H1 (cell line): ENCODE data around the gene NR3C1. TPM values are rescaled to one million over a fixed set of nuclear protein-coding genes. Genes with fewer than 3 reads are reported as not detected.

Experiments used
- CTCF ChIA-PET: fragments of 300-600 bp; sonication (Branson Sonifier 250); formaldehyde crosslinking; loops from one replicate; lab custom pipeline; 2021; ENCODE audit not compliant: partially characterized antibody; lab: Charles Lee
- POLR2A ChIA-PET: fragments of 300-600 bp; sonication (Branson Sonifier 250); formaldehyde crosslinking; loops from one replicate; lab custom pipeline; 2021; ENCODE audit warnings: inconsistent platforms; ENCODE audit not compliant: partially characterized antibody; lab: Charles Lee
- DNase-seq, 2 experiments: peaks; one replicate each; pipeline versions ENCODE4 v3.0.0 to v3.0.0-alpha.2; 2010 to 2022; ENCODE audit warnings: low spot score in 2 of 2, low read depth in 1 of 2, mixed read lengths in 1 of 2
- FAIRE-seq: peaks from 2 replicates; lab custom pipeline; 2011; peaks lifted over from hg19 to GRCh38; lab: Jason Lieb, UNC
- H2AFZ ChIP-seq: 2 replicates; pipeline ENCODE4 v1.8.1; 2012; ENCODE audit warnings: low read length, inconsistent platforms
- H2AK5ac ChIP-seq: 2 replicates; pipeline ENCODE4 v1.6.1; 2013; ENCODE audit warnings: low read depth, low read length
- H2BK120ac ChIP-seq: replicated peaks from 2 replicates; pipeline ENCODE3; 2013; ENCODE audit warnings: low read depth, low read length, inconsistent platforms
- H2BK12ac ChIP-seq: 2 replicates; pipeline ENCODE4 v1.6.1; 2013; ENCODE audit warnings: low read depth, low read length
- H2BK15ac ChIP-seq: 2 replicates; pipeline ENCODE4 v1.6.1; 2013; ENCODE audit warnings: low read length
- H2BK20ac ChIP-seq: 2 replicates; pipeline ENCODE4 v1.6.1; 2013; ENCODE audit warnings: low read length
- H2BK5ac ChIP-seq: 2 replicates; pipeline ENCODE4 v1.6.1; 2013; ENCODE audit warnings: low read depth, low read length
- H3K14ac ChIP-seq: 2 replicates; pipeline ENCODE4 v1.6.1; 2013; ENCODE audit warnings: inconsistent platforms; ENCODE audit not compliant: insufficient read length
- H3K18ac ChIP-seq: 2 replicates; pipeline ENCODE4 v1.6.1; 2013; ENCODE audit warnings: low read length; ENCODE audit errors: extremely low read depth
- H3K23ac ChIP-seq: 2 replicates; pipeline ENCODE4 v1.6.1; 2013; ENCODE audit warnings: inconsistent platforms; ENCODE audit not compliant: insufficient read length
- H3K23me2 ChIP-seq: 2 replicates; pipeline ENCODE4 v1.6.1; 2013; ENCODE audit warnings: low read depth, low read length
- H3K27ac ChIP-seq: 2 replicates; pipeline ENCODE4 v1.6.1; 2011; ENCODE audit warnings: low read depth, low read length, inconsistent platforms
- H3K27me3 ChIP-seq, 4 experiments: replicated peaks in 1 of 4; 1 replicate in 1 of 4; 2 replicates in 3 of 4; pipeline versions ENCODE4 v1.6.1 to v1.8.1; 2011 to 2013; ENCODE audit warnings: low read length in 3 of 4, mild to moderate bottlenecking in 3 of 4, inconsistent platforms in 2 of 4, mixed read lengths in 2 of 4, moderate library complexity in 1 of 4; ENCODE audit not compliant: control insufficient read depth in 3 of 4, insufficient read depth in 3 of 4; ENCODE audit errors: extremely low read depth in 1 of 4
- H3K36me3 ChIP-seq, 4 experiments: 2 replicates each; pipeline versions ENCODE4 v1.6.1 to v1.8.1; 2011 to 2013; ENCODE audit warnings: mild to moderate bottlenecking in 4 of 4, low read length in 3 of 4, moderate library complexity in 2 of 4, control low read depth in 1 of 4, inconsistent platforms in 1 of 4; ENCODE audit not compliant: insufficient read depth in 4 of 4, control insufficient read depth in 2 of 4
- H3K4ac ChIP-seq: replicated peaks from 2 replicates; pipeline ENCODE3; 2013; ENCODE audit warnings: low read length, low read depth, mixed read lengths, inconsistent platforms; ENCODE audit not compliant: insufficient read length
- H3K4me1 ChIP-seq, 4 experiments: replicated peaks in 1 of 4; 1 replicate in 1 of 4; 2 replicates in 3 of 4; pipeline versions ENCODE4 v1.6.1 to v1.8.1; 2011 to 2013; ENCODE audit warnings: low read length in 3 of 4, inconsistent platforms in 2 of 4, mixed read lengths in 1 of 4; ENCODE audit not compliant: insufficient read depth in 4 of 4, control insufficient read depth in 3 of 4
- H3K4me2 ChIP-seq, 2 experiments: 2 replicates each; pipeline versions ENCODE4 v1.6.1 to v1.8.1; 2011 to 2013; ENCODE audit warnings: low read depth in 2 of 2, low read length in 2 of 2, control low read depth in 1 of 2, inconsistent platforms in 1 of 2, mild to moderate bottlenecking in 1 of 2; ENCODE audit not compliant: insufficient read depth in 1 of 2
- H3K4me3 ChIP-seq, 4 experiments: fragments of 200-600, 300-600 bp in 1 of 4; sonication (generic), shearing (Covaris generic), sonication (Bioruptor Twin) in 1 of 4; 2 replicates each; pipeline versions ENCODE4 v1.5.1 to v1.8.1; 2011 to 2016; ENCODE audit warnings: low read length in 4 of 4, low read depth in 3 of 4, control low read depth in 2 of 4, inconsistent platforms in 2 of 4, mild to moderate bottlenecking in 2 of 4, mixed read lengths in 1 of 4, moderate library complexity in 1 of 4; ENCODE audit not compliant: insufficient read depth in 2 of 4; ENCODE audit errors: extremely low read depth in 1 of 4
- H3K56ac ChIP-seq: replicated peaks from 2 replicates; pipeline ENCODE3; 2013; ENCODE audit warnings: low read depth, mild to moderate bottlenecking, mixed read lengths, low read length, inconsistent platforms; ENCODE audit not compliant: insufficient read length
- H3K79me1 ChIP-seq: 2 replicates; pipeline ENCODE4 v1.6.1; 2013; ENCODE audit warnings: low read depth, low read length, control low read depth
- H3K79me2 ChIP-seq, 2 experiments: 2 replicates each; pipeline versions ENCODE4 v1.6.1 to v1.8.1; 2012 to 2013; ENCODE audit warnings: low read length in 2 of 2, mild to moderate bottlenecking in 2 of 2, inconsistent platforms in 1 of 2; ENCODE audit not compliant: insufficient read depth in 2 of 2, control insufficient read depth in 1 of 2
- H3K9ac ChIP-seq, 4 experiments: replicated peaks in 1 of 4; 1 replicate in 1 of 4; 2 replicates in 3 of 4; pipeline versions ENCODE4 v1.6.1 to v1.8.1; 2011 to 2013; ENCODE audit warnings: low read depth in 3 of 4, low read length in 3 of 4, control low read depth in 2 of 4, mild to moderate bottlenecking in 2 of 4, moderate library complexity in 2 of 4, inconsistent platforms in 1 of 4; ENCODE audit errors: extremely low read depth in 1 of 4
- H3K9me3 ChIP-seq, 2 experiments: 2 replicates each; pipeline versions ENCODE4 v1.6.1 to v1.8.1; 2012 to 2013; ENCODE audit warnings: mild to moderate bottlenecking in 2 of 2, moderate library complexity in 2 of 2, control low read depth in 1 of 2, inconsistent platforms in 1 of 2, low read depth in 1 of 2, low read length in 1 of 2, mixed read lengths in 1 of 2; ENCODE audit not compliant: insufficient read depth in 2 of 2
- H4K20me1 ChIP-seq, 2 experiments: replicated peaks in 1 of 2; 2 replicates each; pipeline versions ENCODE3 to v1.8.1; 2011 to 2013; ENCODE audit warnings: inconsistent platforms in 2 of 2, low read length in 2 of 2, mild to moderate bottlenecking in 1 of 2; ENCODE audit not compliant: insufficient read depth in 2 of 2, control insufficient read depth in 1 of 2
- H4K5ac ChIP-seq: 2 replicates; pipeline ENCODE4 v1.6.1; 2013; ENCODE audit warnings: low read length, low read depth, mixed read lengths, inconsistent platforms; ENCODE audit not compliant: insufficient read length
- H4K8ac ChIP-seq: 2 replicates; pipeline ENCODE4 v1.8.0; 2013; ENCODE audit warnings: mild to moderate bottlenecking, moderate library complexity, low read length, inconsistent platforms; ENCODE audit not compliant: insufficient read depth; ENCODE audit errors: extremely low read depth
- H4K91ac ChIP-seq: replicated peaks from 2 replicates; pipeline ENCODE3; 2013; ENCODE audit warnings: low read length, mixed read lengths, inconsistent platforms; ENCODE audit not compliant: insufficient read length
- CBX8 ChIP-seq: fragments of 300-800, 300-1000 bp; sonication (generic); IDR thresholded peaks from 2 replicates; pipeline ENCODE4 v1.7.1; 2016; ENCODE audit warnings: low read depth, low read length, borderline replicate concordance
- RAD21 ChIP-seq, 2 experiments: IDR thresholded peaks in 1 of 2; conservative IDR thresholded peaks in 1 of 2; 2 replicates each; pipeline ENCODE4 v1.6.1; 2011; ENCODE audit warnings: low read depth in 2 of 2, low read length in 2 of 2, improper control_type of control experiment in 1 of 2, inconsistent platforms in 1 of 2, mild to moderate bottlenecking in 1 of 2, moderate library complexity in 1 of 2
- RNF2 ChIP-seq: fragments of 200-900, 300-1000 bp; sonication (generic); IDR thresholded peaks from 2 replicates; pipeline ENCODE4 v1.7.1; 2016; ENCODE audit warnings: borderline replicate concordance, low read depth, mild to moderate bottlenecking, antibody characterized with exemption, low read length; ENCODE audit not compliant: poor library complexity, severe bottlenecking; ENCODE audit errors: missing control alignments
- SP4 ChIP-seq: IDR thresholded peaks from 2 replicates; pipeline ENCODE4 v1.6.1; 2012; ENCODE audit warnings: low read length, inconsistent platforms
- TCF12 ChIP-seq: IDR thresholded peaks from 2 replicates; pipeline ENCODE4 v1.6.1; 2011; ENCODE audit warnings: low read depth, mild to moderate bottlenecking, low read length
- ZNF274 ChIP-seq: IDR thresholded peaks from 2 replicates; pipeline ENCODE4 v1.7.0; 2012; ENCODE audit warnings: low read length, borderline replicate concordance; ENCODE audit errors: extremely low read depth
- WGBS, 2 experiments: shearing (Covaris generic) in 1 of 2; methylation state at CpG; one replicate each; pipeline versions ENCODE4 v1.1.6 to v1.1.7; 2013 to 2015; ENCODE audit warnings: low lambda C conversion rate in 2 of 2, mixed read lengths in 2 of 2, inconsistent platforms in 1 of 2, low coverage in 1 of 2, missing lambda C conversion rate in 1 of 2; ENCODE audit not compliant: insufficient replicate concordance in 2 of 2, insufficient coverage in 1 of 2, insufficient read length in 1 of 2; ENCODE audit errors: extremely low coverage in 1 of 2, missing lambda C conversion rate in 1 of 2; 5-methylcytosine and 5-hydroxymethylcytosine counted together
- polyA plus RNA-seq, 7 experiments: library from polyadenylated mRNA; depleted of rRNA in 3 of 7; stranded (reverse) in 5 of 7; unstranded in 2 of 7; fragments of >200 nt in 5 of 7; fragments of 200-250 nt in 2 of 7; gene quantifications; 1 replicate in 5 of 7; 2 replicates in 1 of 7; 4 replicates in 1 of 7; pipeline versions ENCODE4 v1.2.1 to v1.2.3, GENCODE V29; 2011 to 2013; ENCODE audit warnings: missing spikeins in 2 of 7, mixed read lengths in 2 of 7
- total RNA-seq: library from RNA; stranded (reverse); fragmentation: NEBNext Ultra II Directional; extraction: Animal tissue kit (Norgen Biotek cat#: 25700); gene quantifications from 2 replicates; pipeline ENCODE4 v1.2.1, GENCODE V29; 2021
- TF ChIP-seq, protein P1 (sequence below): IDR thresholded peaks from 2 replicates; pipeline ENCODE4 v1.6.1; 2011; ENCODE audit warnings: low read depth, mild to moderate bottlenecking, low read length; ENCODE audit not compliant: insufficient read depth
- TF ChIP-seq, protein P2 (sequence below): IDR thresholded peaks from 2 replicates; pipeline ENCODE4 v1.6.1; 2011; ENCODE audit warnings: low read length, improper control_type of control experiment
- TF ChIP-seq, protein P3 (sequence below): IDR thresholded peaks from 2 replicates; pipeline ENCODE4 v1.6.1; 2012; ENCODE audit warnings: inconsistent platforms

Gene NR3C1
- total and polyA plus RNA-seq, 2 of the 8 experiments (the other 6 are each of a cell fraction or from before 2014, with no cell fraction given), result 1.7 to 5.4 TPM

DNA sequence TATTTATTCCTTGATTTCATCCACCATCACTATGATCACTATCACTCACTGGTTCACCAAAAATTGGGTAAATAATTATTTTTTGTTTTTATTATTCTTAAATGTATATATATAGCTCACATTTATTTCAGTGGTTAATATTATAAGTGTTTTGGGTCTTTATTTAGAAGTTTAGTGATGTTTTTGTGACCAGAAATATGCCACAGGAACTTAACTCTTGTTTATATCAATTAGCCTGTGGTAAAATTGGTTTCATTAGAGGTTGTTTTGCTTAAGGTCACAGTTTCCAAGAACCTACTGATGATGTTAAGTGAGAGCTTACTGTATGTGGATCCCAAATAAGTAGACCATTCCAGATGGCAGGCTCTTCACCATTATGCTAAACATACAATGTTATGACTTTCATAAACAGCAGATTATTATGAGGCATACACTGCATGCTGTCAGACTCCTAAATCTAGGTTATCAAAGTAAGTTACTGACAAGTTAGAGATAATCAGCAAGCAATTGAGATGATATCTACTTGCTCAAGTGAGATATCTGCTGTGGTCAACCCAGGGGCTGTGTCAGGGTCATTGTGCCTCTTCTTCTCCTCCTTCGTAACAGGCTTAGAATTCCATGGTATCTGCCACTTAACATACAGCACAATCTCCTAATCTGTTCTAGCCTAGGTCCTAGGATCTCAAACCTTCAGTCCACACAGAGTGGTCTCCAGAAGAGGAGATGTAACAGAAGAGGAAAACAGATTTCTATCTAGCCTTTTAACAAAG, 57.6 kb downstream of the NR3C1 start:
- H3K27me3 ChIP-seq, result no peaks in the 10 kb centered on the region
- no peak overlapping the region for H2BK120ac ChIP-seq
- no peaks in the 10 kb centered on the region for H3K79me2 ChIP-seq
- no peak for DNase-seq
- H3K18ac ChIP-seq, result no peak overlapping the region
- no peaks in the 10 kb centered on the region for H3K79me1 ChIP-seq
- H3K4me2 ChIP-seq, result no peak overlapping the region
- no peak overlapping the region for H4K5ac ChIP-seq
- H3K56ac ChIP-seq, result no peak overlapping the region
- no peaks in the 10 kb centered on the region for H3K4me1 ChIP-seq
- no peak overlapping the region for H3K14ac ChIP-seq
- WGBS, 2 experiments, result 94% methylated on average over 1 of the region's 1 CpG; no CpG with 5 or more reads in 1 of the 2 experiments
- no peaks in the 10 kb centered on the region for H3K23me2 ChIP-seq
- H3K27ac ChIP-seq, result no peak overlapping the region
- H3K9ac ChIP-seq, result no peak overlapping the region
- CTCF ChIA-PET, result interaction anchor here (0.9 kb wide), 1 partner anchor 296 kb away, joined by 3 read pairs; no protein-coding TSS in a partner anchor
- no peak overlapping the region for H3K4ac ChIP-seq
- no peaks in the 10 kb centered on the region for H4K20me1 ChIP-seq
- no peak overlapping the region for H3K4me3 ChIP-seq
- FAIRE-seq, result no peak
- H4K91ac ChIP-seq, result no peak overlapping the region
- H2BK15ac ChIP-seq, result no peak overlapping the region
- H3K23ac ChIP-seq, result no peak overlapping the region
- H2BK20ac ChIP-seq, result no peak overlapping the region
- no peak overlapping the region for H2BK12ac ChIP-seq
- H4K8ac ChIP-seq, result no peak overlapping the region
- H3K36me3 ChIP-seq, result no peaks in the 10 kb centered on the region; a peak in 1 of 8 replicates
- H2AK5ac ChIP-seq, result no peak overlapping the region
- no peak overlapping the region for H2AFZ ChIP-seq
- H2BK5ac ChIP-seq, result no peak overlapping the region
- POLR2A ChIA-PET, result interaction anchor here (1.4 kb wide), 1 partner anchor 8 kb away, joined by 3 read pairs; no protein-coding TSS in a partner anchor
- H3K9me3 ChIP-seq, result no peaks in the 10 kb centered on the region
- TF ChIP-seq CBX8 (no peak), RAD21 (IDR thresholded peaks at IDR 0.05 in 1 of 2, conservative IDR thresholded peaks at IDR 0.05 in 1 of 2; ENCODE audit: low read depth in 2 of 2, low read length in 2 of 2) (no peak), RNF2 (no peak), SP4 (no peak), ZNF274 (no peak), TCF12 (no peak)
- TF ChIP-seq, protein P1, sequence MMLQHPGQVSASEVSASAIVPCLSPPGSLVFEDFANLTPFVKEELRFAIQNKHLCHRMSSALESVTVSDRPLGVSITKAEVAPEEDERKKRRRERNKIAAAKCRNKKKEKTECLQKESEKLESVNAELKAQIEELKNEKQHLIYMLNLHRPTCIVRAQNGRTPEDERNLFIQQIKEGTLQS, result no peak
- TF ChIP-seq, protein P2, sequence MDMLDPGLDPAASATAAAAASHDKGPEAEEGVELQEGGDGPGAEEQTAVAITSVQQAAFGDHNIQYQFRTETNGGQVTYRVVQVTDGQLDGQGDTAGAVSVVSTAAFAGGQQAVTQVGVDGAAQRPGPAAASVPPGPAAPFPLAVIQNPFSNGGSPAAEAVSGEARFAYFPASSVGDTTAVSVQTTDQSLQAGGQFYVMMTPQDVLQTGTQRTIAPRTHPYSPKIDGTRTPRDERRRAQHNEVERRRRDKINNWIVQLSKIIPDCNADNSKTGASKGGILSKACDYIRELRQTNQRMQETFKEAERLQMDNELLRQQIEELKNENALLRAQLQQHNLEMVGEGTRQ, result no peak
- TF ChIP-seq, protein P3, sequence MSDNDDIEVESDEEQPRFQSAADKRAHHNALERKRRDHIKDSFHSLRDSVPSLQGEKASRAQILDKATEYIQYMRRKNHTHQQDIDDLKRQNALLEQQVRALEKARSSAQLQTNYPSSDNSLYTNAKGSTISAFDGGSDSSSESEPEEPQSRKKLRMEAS, result no peak
